ENCODE measurements around the gene SLC24A3. TPM values are rescaled to one million over a fixed set of nuclear protein-coding genes. Genes with fewer than 3 reads are reported as not detected.

Gene SLC24A3
- 0.49 and 0.73 TPM in 2 replicates for total RNA-seq

DNA sequence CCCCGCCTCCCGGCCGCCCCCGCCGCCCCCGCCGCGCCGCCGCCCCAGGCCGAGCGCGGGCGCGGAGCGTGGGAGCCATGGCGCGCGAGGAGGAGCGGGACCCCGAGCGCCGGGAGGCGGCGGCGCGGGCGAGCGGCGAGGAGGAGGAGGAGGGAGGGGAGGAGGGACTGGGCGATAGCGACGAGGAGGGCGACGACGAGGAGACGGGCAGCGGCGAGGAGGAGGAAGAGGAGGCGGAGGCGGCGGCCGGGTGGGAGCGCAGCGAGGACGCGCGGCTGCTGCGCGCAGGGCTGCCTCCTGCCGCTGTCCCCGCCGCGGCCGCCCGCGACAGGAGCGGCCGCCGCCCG lies at the start of gene SLC24A3:
TSS of gene SLC24A3 (plus strand) at position 174 of the 347 bp plus-strand sequence.

DNA sequence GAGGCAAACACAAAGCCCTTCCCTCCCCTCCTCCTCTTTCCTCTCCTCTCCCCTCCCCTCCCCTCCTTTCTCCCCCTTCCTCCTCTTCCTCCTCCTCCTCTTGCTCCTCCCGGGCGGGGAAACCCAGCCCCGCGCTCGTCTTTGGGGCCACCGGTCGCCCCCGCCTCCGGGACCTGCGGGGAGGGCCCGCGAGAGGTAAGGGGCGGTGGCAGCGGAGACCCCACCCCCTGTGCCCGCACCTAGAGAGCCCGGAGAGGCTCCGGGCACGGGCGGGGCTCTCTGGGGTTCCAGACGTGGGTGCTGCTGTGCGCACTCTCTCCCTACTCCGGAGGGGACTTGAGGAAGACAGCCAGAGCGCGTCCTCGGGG lies 545.7 kb downstream of the SLC24A3 start, which contains the start of gene RIN2:
TSS of gene RIN2 (plus strand) at position 126 of the 368 bp plus-strand sequence. CDS start 131,344 bp downstream, outside the sequence.

